ENCODE measurements around the gene SOX6.
"Not testable (repeated sequence)": the region's sequence is repeated elsewhere in the genome, so short reads cannot be mapped to it uniquely, and the experiment has no call there.

SOX6 gene

DNA sequence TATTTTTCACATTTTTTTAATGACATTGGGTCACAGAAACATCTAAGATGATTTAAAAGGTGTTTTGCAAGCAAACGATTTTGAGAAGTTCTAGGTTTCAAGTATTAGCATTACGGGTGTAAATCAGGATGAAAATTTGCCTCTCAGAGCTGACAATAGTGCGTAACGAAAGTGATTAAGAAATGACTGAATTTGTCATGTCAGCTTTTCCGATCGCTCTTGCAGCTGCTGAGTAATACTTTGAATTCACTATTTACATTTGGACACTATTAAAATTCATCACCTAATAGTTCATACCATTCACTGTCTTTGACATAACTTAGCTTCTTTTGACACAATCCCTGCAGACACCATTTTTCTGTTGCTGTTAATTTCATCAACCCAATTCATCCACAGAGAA lies 205.2 kb downstream of the SOX6 start:
- DNase-seq (ENCODE audit: low read depth in 2 of 2), result no peak

DNA sequence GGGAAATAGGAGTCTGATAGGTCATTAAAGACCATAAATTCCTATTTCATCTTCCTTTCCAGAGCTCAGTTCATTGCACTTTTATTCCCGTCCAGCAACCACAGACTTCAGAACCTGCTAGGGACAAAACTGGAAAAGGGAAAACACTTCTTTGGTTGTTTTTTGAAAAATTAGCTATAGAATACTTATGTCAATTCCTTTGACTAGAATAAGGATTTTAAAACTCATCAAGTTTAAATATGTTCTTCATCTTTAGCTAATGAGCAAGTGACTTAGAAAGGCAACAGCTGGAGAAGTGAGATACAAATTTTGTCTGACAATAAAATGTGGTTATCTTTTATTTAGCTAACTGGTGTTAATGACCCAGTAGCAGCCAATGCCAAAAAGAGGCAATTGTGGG lies 206.9 kb downstream of the SOX6 start:
- DNase-seq (ENCODE audit: low read depth in 2 of 2), result no peak

DNA sequence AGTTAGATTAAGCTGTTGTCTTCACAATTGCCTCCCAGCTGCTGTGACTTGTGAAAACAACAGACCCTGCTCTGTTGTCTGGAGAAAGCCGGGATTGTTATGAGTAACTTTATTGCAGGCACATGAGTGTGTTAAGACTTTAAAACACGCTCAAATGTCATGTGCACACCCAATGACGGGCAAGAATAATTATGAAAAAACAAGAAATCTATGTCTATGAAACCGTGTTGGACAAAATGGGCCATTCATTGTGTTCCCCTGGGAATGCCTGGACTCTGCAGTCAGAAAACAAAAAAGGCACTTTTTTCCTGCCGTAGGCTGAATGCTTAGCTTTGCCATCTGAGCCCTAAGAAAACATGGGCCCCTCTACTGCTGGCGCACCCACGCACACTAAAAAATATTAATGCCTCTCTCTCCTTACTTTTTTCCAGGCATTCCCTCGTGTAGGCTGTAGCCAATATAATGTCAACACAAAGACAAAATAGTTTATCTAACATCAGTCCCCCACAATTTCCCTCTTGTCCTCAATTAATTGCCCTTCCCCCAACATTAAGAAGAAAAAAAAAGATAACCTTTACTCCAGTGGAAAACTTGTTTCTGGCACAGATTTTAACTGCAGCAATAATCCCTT lies 207.9 kb downstream of the SOX6 start:
- no peak for DNase-seq (ENCODE audit: low read depth in 2 of 2)

DNA sequence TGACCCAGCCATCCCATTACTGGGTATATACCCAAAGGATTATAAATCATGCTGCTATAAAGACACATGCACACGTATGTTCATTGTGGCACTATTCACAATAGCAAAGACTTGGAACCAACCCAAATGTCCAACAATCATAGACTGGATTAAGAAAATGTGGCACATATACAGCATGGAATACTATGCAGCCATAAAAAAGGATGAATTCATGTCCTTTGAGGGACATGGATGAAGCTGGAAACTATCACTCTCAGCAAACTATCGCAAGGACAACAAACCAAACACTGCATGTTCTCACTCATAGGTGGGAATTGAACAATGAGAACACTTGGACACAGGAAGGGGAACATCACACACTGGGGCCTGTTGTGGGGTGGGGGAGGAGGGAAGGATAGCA lies 209.4 kb downstream of the SOX6 start:
- not testable (repeated sequence) for DNase-seq (ENCODE audit: low read depth in 2 of 2)

DNA sequence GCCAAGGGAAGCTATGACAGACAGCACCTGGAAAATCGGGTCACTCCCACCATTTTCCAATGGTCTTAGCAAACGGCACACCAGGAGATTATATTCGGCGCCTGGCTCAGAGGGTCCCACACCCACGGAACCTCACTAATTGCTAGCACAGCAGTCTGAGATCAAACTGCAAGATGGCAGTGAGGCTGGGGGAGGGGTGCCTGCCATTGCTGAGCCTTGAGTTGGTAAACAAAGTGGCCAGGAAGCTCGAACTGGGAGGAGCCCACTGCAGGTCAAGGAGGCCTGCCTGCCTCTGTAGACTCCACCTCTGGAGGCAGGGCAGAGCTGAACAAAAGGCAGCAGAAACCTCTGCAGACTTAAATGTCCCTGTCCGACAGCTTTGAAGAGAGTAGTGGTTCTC lies 214.7 kb downstream of the SOX6 start:
- not testable (repeated sequence) for DNase-seq (ENCODE audit: low read depth in 2 of 2)

DNA sequence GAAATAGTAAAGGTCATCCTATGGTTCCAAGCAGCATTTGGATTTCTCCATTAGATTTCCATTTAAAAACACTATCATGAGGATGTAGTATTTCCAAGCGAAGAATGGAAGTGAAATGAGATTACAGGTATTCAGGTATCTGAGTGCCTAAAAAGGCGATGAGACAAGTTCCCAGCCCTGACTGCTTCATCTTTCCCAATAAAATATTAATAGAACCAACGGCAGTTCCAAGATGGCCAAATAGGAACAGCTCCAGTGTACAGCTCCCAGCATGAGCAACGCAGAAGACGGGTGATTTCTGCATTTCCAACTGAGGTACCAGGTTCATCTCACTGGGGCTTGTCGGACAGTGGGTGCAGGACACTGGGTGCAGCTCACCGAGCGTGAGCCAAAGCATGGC lies 215.2 kb downstream of the SOX6 start:
- not testable (repeated sequence) for DNase-seq (ENCODE audit: low read depth in 2 of 2)

DNA sequence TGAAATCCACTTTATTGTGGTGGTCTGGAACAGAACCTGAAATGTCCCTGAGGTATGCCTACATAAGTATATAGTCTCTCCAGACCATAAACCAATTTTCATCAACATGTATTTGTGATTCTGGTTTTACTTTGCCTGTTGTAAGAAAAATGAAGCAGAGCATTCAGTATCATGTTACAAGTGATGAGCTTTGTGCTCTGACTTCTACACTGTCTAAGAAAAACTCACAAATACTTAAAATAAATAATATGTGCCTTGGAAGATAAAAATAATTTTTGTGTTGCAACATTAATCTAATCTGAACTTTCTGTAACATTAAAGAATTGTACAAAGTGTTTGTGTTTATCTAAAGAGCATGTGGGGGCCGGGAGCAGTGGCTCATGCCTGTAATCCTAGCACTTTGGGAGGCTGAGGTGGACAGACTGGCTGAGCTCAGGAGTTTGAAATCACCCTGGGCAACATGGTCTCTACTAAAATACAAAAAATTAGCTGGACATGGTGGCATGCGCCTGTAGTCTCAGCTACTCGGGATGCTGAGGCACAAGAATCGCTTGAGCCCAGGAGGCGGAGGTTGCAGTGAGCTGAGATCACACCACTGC lies 219.5 kb downstream of the SOX6 start:
- DNase-seq (ENCODE audit: low read depth in 2 of 2), result peak in 1 of 2 experiments; percentile 14

DNA sequence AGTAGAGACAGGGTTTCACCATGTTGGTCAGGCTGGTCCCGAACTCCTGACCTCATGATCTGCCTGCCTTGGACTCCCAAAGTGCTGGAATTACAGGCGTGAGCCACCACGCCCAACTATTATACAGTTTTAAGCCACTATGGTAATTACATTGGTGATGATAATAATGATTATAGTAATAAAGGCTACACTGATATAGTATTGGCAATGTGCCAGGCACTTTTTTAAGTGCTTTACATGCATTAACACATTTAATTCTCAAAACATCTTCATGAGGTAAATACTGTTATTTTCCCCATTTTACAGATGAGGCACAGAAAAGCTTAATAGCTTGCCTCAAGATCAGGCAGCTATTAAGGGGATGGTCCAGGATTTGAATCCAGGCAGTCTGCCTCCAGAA lies 222.5 kb downstream of the SOX6 start:
- DNase-seq (ENCODE audit: low read depth in 2 of 2), result no peak

DNA sequence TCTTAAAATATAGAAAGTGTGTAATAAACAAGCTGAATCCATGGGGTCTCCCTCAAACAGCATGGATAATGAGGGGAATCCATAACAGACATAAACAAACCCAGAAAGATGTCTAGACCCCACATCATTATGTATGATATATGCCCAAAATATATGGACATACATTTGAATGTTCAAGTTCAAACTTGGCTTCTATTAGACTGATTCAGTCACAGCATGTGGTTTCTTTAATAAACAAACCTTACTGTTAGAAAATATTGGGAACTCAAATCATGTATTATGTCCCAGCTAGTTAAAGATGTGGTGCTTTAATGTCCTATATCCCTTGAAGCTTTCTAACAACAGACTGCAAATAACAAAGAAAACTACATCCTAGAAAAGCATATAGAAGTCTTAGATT lies 228.6 kb downstream of the SOX6 start:
- DNase-seq (ENCODE audit: low read depth in 2 of 2), result no peak

DNA sequence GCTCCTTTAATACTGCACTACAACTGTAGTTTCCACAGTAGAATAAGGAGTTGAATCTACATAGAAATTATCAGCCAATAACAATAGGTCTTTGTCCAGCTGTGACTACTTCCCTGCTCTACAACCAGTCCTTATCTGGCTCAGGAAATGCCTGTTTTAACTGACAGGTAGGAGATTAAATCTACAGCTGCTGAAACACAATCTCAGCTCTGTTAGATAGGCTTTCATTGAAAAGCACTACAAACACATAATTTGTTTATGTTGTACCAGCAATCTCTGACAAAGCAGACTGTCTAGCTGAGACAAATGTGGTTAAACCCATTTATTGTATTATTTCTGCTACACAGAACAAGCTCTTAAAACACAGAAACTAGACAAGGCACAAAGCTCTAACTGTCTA lies 230.0 kb downstream of the SOX6 start:
- no peak for DNase-seq (ENCODE audit: low read depth in 2 of 2)

DNA sequence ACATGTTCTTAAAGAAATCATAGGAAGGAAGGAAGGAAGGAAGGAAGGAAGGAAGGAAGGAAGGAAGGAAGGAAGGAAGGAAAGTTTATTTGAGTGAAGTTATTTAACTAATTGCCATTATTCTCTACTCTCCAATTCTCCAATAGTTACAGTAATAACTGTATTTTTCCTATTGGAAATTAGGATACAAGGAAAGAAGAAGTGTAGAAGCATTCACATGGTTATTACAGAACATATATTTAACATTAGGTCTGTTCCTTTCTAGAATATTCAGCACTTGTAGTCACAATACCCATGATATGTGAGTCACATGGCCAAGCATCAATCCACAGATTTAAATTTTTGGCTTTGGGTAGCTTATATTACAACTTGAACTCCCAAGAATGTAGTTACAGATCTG lies 230.6 kb downstream of the SOX6 start:
- no peak for DNase-seq (ENCODE audit: low read depth in 2 of 2)

DNA sequence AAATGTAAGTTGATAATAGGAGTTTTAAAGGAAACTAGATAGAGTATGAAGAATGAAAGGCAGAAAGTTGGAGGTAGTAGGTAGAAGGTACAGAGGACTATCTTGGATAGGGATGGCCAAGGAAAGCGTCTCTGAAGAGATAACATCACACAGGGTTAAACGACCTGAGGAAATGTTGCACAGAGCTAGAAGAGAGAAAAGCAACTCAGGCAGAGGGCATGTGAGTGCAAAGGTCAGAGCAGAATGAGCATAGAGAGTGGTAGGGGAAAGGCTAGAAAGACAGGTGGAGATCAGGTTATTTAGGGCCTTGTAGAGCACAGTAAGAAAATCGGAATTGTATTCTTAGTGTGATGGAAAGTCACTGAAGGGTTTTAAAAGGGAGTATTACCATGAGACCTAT lies 232.0 kb downstream of the SOX6 start:
- DNase-seq (ENCODE audit: low read depth in 2 of 2), result no peak

DNA sequence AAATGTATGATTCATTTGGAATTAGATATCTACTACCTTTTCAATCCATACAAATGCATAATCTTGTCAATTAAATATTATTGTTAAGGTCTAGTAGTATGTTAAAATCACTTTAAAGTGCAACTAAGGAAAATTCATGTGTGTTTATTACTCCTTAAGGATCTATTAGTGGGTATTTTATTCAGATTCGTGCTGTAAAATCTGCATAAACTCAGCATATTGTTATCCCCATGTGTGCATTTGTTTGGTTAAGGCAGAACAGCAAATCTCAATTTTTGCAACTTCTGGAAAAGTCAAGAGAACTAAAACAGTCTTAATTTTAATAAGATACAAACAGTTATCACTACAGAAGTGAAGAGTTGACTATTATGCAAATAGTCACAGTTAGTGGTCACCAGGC lies 234.5 kb downstream of the SOX6 start:
- DNase-seq (ENCODE audit: low read depth in 2 of 2), result no peak

DNA sequence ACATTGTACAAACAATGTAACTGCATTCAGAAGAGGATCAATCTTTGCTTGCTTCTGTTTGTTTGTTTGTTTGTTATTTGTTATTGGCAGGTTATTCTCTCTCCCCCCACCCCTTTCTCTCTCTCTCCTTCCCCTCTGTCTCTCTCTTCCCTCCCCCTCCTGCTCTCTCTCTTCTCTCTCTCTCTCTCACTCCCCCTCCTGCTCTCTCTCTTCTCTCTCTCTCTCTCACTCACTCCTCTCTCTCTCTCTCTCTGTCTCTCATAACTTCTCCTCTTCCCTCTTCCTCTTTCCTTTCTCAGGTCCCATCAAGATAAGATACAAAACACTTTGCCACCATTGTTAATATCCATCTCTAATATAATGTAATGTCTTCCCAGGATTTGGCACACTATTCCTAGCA lies 236.3 kb downstream of the SOX6 start:
- no peak for DNase-seq (ENCODE audit: low read depth in 2 of 2)

DNA sequence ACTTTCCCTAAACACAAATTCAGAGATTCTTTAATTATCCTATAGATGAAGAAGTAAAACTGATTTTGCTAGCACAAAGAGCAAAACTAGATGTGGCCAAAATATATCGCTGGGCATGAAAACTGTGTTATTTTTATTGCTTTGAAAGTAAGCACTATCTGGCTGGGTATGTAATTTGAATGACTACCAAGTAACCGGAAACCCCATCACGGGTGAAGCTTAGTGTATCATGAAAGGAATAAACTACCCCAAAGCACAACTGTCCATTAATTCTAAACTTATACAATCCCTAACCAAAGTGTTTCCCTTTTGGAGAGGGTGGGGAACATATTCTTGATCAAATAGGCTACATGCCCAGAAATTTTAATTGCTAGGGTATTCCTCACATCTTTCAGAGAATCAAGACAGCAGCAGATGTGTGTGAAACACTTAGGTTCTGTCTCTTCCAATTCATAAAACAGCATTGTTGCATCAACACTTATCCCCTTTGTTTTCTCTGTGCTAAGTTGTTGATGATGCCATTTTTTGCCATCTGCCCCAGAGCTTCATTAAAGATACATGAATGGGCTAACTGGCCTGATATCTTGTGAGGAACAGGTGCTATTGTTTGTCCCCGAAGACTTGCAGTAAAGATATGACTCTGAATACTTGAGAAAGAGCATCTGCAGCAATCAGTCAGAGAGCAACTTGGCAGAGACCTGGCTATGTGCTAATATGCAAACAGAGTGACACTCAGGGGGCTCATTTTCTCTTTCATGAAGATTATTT lies 238.2 kb downstream of the SOX6 start:
- no peak for DNase-seq (ENCODE audit: low read depth in 2 of 2)

DNA sequence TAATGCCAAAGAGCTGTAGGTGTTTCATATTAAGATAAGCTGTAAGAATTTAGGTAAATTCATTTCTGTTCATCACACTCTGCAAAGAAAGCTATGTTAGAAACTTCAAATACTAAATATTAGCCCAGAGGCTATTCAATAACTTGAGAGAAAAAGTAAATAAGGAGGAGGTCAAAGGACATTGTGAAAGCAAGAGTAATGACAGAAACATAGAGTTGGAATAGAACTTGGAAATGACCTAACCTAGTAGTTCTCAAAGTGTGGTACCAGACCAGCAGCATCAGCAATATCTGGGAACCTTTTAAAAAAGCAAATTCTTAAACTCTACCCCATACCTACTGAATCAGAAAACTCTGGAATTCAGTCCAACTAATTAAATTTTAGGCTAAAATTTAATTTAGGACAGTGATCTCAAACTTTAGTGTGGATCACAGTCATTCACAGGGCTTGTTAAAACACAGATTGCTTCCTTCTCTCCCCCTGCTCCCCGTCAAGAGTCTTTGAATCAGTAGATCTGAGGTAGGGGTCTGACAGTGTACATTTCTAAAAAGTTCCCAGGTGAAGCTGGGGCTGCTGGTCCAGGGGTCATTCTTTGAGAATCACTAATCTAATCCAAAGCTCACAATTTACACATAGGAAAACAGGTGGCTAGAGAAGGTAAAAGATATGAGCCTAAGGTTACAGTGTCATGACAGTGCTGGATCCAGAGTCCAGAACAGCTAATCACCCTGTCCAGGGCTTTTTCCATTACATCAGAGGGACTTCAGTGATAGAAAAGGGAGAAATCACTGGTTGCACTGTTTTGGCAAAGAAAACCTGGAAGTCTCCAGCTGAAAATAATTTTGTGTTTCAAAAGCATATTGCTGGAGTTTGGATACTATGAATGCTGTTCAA lies 241.1 kb downstream of the SOX6 start:
- DNase-seq (ENCODE audit: low read depth in 2 of 2), result no peak

DNA sequence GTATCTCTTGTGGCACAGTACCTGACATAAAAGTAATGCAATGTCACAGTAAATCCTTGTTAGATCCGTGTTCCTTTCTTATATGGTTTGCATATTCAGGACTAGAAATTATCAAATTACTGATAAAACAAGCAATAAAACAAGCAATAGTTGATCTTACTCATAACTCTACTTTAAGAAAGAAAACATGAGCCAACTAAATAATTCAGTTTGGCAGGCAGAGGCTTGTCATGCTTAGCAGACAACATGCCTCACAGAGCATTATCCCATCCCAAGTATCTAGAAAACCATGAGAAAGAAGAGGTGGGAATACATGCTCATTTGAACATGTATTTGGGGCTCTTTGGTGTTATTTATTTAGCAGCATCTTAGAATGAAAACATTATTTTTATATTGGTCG lies 241.9 kb downstream of the SOX6 start:
- no peak for DNase-seq (ENCODE audit: low read depth in 2 of 2)

DNA sequence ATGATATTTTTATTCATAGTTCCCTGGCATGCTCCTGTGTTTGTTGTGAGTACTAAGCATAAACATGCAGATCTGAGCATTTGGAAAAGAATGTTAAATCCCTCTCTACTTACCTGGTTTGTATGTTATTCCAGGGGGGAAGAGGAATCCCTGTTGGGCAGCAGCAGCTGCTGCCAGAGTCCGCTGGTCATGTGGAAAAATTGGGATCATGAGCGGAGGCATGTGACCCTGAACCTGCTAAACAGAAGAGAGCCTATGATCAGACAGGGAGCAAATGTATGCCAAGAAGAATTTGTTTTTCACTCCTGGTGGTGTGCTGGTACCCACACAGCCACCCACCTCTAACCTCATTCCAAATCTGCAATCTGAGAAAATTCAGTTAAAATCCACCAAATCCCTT lies 244.7 kb downstream of the SOX6 start:
- no peak for DNase-seq (ENCODE audit: low read depth in 2 of 2)

DNA sequence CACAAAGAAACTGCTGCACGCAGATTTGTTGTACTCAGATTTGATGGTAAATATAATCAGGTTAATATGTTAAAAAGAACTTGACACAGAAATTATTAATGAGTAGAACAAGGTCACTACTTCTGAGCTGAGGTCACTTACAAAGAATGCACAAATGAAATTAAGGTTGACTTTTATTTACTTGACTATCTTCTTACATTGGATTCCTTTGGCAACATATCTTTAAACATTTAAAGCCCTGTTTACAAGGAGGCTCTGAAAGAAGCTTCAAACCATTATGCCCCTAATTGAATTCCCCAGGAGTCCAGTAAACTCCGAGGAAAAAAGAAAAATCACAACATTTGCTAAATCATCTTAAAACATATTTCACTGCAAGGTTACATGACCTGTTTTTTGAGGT lies 245.5 kb downstream of the SOX6 start:
- no peak for DNase-seq (ENCODE audit: low read depth in 2 of 2)

DNA sequence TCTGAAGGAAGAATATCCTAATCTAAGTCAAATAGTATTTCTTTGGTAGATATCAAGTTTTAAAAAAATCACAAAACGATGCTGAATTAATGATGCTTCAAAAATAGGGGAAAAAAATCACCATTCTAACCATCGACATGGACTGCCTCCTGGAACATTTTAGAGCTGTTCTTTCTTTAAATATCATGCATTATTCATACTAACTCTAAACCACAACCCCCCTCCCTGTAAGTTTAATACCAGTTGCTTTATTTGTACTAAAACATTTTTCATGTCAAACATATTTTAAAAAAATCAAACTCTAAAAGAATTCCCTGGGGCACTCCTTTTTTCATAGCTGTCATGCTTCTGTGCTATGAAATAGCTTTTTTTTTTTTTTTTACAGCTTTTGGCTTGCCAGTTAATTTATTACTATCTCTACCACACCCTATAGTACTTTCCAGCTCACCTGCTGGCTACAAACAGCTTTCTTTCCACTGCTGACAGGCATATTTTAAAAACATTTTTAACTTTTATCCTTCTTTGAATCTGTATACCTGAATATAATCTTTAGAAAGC lies 256.9 kb downstream of the SOX6 start:
- peak; percentile 14 to 23 for DNase-seq (ENCODE audit: low read depth in 2 of 2)

DNA sequence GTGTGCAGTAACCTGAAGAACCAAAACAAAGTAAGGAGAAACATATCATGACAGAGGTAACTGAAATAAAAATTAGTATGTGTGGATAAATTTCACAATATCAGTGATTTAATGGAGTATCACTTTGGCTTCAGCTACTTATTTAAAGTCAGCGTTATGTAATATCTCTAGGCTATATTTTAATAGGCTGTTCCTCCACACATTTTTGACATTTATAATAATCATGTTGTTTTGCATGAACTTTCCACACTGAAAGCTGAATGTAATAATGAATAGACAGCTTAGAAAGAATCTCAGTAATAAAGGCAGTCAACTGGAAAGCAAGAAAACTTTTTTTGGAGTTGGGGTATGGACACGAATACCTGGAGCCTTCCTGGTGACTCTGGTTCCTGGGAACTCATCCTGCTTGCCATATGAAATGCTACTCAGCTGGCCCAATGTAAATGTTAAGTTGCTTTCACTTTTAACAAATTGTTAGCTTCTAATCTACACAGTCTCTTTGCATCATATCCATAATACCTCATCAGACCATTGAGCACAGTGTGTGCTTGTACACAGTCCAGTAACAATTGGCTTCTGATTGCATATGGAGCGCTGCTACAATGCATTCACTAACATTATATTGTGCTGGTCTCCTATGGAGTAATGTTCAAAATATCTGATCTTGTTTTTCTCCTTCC lies 257.7 kb downstream of the SOX6 start:
- DNase-seq (ENCODE audit: low read depth in 2 of 2), result no peak

Measured in fibroblast of skin of left quadriceps (primary cell).